ENCODE results near the gene PPP4R1.

The PPP4R1 gene

DNA sequence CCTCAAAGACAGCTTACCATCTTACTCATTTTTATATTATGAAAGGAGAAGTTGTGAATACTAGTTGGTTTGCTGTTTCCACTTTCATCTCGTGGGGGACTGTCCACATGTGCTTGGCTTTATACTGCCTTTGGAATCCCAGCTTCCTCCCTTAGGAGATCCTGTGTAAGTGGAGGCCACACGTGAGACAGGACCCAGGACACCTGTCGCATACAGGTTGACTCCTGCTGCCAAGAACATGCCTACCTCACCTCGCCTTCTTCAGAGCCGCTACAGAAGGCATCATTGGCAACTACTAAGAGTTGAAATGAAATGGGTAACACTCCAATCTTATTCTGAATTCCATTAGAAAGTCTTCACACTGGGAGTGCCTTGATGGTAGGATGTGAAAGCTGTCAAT is 69.3 kb downstream of the PPP4R1 start:
- no peak for DNase-seq (ENCODE audit: low spot score)

DNA sequence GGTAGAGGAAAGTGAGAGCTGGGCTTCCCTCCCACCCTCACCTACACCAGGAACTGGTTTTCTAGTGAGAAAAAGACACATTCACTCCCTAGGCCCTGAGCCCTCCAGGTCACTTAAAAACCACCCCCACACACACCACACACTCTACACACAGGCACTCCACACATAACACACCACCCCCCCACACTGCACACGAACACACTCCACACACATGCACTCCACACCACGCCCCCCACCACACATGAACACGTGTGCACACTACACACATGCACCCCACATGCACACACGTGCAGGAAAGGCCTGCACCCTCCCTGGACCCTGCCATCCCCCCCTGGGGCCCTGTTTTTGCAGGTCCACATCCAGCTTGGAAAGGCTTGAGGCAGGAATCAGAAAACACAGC is 71.4 kb downstream of the PPP4R1 start:
- DNase-seq (ENCODE audit: low spot score) = no peak

DNA sequence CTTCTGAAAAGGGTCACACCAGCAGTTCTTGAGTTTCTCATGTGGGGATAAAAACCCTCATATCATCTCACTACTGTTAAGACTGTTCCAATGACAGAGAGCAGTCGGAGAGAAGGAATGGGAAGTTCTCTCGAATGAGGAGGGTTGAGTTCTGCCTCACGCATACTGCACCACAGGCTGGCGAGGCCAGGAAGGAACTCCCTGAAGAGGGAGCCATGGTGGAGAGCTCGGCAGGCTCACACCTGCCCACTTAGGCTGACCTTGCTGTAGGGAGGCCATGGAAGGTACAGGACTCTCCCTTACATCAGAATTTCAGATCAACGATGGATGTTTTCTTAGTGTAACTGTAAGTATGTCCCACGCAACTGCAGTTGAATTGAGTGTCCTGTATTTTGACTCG is 74.4 kb downstream of the PPP4R1 start:
- DNase-seq (ENCODE audit: low spot score) = no peak

DNA sequence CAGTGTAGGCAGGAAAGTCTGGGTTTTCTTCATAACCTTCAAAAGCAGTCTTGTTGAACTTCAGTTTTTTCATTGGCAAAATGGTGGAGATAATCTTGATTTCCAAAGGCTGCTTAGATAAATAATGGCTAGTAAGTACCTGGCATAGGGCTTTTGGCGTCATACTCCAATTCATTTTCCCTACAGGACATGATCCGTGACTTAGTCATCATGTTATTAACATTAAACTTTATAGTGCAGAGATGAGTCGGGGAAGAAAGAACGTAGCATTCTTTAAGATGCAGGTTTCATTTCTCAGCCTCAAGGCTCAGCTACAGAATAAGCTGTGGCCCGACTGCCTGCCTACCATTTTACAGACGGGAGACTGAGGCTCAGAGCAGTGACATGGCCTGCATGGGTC is 75.1 kb downstream of the PPP4R1 start:
- DNase-seq (ENCODE audit: low spot score) = no peak

DNA sequence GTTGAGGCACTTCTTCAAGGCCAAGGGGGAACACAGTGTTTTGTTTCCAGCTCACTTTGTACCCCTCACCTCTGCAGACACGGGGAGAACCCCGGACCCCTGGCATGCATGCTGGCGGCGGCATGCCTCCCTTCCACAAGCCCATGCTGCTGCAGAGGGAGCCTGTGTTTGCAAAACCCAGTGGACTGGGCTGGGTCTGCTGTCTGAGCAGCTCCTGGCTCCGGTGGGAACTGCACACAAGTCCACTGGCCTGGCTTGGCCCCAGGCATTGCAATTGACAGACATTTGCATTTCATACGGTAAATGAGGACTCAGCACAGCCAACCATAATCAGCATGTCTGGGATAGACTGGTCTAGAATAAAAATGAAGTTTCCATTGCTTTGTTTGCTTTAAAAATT is 76.7 kb downstream of the PPP4R1 start:
- no peak for DNase-seq (ENCODE audit: low spot score)

DNA sequence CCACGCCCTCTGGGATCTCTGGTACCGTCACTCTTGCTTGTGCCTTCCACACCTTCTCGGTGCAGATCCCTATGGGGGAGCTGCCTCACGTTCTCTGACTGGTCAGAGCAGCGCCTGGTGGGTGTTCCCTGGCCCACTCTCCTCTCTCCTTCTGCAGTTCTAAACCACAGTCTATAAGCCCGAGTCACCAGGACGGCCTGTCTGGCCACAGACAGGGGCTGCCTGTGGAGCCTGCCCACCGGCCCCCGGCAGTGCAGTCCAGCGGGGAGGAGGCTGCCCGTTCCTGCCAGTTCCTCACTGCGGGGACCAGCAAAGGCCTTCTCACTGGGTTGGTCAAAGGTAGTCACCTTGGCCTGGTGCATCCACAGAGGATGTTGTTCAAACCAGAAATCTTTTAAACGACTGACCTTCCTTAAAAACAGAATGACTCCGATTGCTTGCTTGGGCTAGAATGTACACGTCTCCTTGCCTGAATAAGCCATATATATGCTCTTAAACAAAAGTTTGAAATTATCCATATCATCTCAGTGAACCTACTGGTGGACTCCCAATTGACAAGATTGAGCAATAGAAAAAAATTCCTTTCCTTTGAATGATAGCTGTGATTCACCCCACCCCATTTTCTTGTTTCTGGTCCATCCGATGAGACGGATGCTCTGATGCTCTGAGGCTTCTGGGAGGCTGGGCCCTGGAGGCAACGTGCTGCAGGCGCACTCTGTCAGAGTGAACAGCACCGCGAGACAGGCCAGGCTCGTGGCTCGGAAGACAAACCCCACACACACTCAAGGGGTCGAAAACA is 77.8 kb downstream of the PPP4R1 start:
- DNase-seq (ENCODE audit: low spot score) = no peak

DNA sequence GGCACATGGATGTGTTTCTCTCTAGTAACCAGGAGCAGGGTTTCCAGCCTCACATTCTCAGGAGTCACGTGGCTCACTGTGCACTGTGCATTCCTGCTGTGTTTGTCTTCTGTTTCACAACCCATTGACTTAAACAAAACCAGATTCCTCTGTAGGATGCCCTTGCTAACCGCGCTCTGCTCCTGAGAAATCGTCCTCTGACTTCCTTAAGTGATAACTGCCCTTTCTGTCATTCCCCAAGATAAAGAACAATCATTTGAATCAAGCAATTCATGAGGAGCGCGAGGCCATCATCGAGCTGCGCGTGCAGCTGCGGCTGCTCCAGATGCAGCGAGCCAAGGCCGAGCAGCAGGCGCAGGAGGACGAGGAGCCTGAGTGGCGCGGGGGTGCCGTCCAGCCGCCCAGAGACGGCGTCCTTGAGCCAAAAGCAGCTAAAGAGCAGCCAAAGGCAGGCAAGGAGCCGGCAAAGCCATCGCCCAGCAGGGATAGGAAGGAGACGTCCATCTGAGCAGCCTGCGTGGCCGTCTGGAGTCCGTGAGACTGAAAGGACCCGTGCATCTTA is 78.8 kb downstream of the PPP4R1 start:
- DNase-seq (ENCODE audit: low spot score) = peak; percentile 81

DNA sequence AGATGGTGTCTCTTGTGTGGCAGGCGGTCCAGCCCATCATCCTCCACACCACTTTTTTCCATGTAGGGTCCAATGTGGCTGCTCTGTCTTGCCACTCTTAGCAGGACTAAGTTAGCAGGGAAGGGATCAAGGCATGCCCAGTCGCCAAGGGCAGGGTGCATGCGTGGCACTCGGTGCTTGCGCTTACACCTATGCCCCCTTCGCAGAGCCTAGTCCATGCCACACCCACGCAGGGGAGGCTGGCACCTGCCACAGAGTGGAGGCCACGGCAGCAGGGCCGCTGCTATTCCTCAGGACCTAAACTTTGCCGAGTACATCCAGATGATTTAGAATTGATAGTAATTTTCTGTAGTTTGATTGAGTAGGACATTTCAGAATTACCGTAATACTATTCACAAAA is 79.5 kb downstream of the PPP4R1 start:
- DNase-seq (ENCODE audit: low spot score) = no peak

DNA sequence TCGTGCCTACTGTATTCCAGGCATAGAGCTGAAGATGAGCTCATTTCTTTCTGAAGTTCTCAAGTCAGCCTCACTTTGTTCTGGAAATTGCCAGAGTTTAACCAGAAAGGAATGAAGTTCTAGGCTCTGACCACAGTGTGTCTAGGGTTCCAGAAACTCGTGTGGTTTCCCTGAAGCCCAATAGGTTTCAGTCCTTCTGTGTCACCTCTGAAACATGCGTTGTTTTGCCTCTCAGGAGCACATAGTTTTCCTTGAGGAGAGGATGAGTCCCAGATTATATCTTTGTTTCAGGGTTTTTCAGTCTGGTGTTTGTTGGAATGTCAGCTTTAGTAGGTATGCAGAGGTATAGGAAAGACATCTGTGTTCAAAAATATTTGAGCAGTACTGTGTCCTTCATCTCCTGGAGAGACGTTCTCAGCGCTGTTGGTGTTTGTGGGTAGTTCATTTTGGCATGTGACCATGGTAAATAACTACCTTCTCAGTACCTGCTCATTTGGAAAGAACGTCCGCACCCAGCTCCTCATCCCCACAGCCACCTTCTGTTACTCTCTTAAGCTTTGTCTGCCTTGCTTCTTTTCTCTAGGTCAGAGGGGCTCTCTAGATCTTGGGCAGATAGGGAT is 82.5 kb downstream of the PPP4R1 start:
- no peak for DNase-seq (ENCODE audit: low spot score)

DNA sequence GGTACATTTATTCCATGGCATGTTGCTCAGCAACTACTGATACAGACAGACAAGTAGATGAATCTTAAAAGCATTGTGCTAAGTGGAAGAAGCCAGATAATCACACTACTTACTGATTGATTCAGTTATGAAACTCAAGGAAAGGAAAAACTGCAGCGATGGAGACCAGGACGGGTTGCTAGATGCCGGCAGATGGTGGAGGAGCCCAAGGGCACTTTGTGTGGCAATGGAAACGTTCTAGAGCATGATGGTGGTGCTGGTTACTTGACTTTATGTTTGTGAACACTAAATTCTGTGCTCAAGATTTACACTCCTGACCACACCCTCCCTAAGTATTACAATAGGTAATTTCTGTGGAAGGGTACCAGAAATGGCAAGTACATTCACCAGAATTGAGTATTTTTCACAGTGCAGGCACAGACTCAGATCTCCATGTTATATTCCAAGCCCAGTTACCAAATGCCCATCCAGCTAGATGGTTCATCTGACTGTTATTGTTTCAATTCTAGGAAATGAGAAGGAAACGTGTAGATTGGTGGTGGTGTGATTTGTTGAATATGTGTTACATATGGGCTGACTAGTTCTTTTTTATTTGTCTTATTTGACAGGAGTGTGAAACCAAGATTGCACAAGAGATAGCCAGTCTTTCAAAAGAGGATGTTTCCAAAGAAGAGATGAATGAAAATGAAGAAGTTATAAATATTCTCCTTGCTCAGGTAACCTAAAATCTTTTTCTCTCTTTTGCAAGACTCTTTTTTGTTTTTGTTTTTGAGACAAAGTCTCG is 83.9 kb downstream of the PPP4R1 start:
- no peak for DNase-seq (ENCODE audit: low spot score)

DNA sequence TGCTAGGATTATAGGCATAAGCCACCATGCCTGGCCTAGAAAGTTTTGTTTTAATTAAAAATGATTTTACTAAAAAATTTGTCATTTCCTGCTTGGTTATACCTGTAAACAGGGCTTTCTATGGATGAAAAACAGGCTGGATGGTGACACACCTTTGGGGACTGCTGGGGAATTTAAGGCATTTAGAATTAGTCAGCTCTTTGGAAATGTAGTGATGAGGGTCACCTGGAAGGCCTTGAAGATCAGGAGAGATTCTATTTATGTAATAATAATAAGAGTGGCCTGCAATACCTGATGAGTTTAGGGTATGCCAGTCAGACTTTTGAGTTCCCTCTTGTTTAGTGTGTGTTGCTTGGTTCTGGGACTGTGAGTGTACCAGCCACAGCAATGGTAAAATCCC is 87.9 kb downstream of the PPP4R1 start:
- DNase-seq (ENCODE audit: low spot score) = no peak

DNA sequence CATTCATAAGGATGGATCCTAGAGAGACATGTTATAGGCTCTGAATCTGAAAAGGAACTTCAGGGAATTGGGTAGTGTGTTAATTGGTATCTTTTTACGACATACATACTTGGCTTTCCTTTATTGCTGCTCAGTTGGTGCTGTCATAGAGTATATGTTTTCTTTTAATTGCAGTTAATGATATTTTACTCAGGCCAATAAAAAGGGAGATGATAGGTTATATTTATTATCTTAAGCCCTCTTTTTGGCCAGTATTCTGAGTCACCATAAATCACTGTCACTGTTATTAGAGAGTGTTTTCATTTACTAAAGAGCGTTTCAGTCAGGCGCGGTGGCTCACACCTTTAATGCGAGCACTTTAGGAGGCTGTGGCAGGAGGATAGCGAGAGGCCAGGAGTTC is 91.4 kb downstream of the PPP4R1 start:
- no peak for DNase-seq (ENCODE audit: low spot score)

DNA sequence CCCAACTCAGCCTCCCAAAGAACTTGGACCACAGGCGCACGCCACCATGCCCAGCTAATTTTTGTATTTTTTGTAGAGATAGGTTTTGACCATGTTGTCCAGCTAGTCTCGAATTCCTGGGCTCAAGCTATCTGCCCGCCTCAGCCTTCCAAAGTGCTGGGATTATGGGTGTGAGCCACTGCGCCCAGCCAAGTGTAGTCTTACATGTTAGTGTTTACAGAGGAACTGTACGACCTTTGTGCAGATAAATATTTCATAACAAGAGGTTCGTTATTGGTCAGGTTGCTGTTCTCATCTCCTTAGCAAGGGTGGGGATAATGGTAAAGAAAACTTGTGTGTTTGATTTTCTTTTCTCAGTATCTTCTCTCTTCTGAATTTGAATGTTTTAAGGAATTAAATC is 92.6 kb downstream of the PPP4R1 start:
- DNase-seq (ENCODE audit: low spot score) = no peak

DNA sequence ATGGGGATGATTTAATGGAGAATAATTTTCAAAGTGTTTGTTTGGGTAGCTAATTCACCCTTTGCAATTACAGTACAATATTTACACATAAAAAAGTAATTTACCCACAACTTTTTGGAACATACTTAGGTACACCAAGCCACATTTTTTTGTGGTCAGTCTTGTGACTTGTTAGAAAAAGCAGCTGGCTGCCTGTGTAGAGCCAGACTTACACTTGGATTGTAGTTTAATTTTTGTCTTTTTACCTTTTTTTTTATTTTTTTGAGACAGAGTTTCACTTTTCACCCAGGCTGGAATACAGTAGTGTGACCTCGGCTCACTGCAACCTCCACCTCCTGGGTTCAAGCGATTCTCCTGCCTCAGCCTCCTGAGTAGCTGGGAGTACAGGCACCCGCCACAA is 93.7 kb downstream of the PPP4R1 start:
- no peak for DNase-seq (ENCODE audit: low spot score)

DNA sequence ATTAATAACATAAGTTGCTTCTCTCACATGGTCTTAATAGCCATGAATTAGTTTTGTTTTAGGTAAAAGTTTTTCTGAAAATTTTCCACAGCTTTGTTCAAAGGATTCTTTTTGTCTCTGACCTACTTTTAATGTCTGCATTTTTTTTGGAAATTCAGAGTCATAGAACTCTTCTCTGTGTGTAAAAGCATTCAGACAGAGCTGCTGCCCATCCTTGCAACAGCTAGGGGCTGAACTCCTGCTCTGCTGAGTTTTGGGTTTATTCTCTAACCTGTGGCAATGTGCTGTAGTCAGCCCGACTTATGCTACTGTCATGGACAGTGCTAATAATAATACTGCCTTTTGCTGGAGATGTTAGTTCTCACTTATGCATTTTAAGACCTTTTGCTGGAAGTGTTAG is 95.0 kb downstream of the PPP4R1 start:
- DNase-seq (ENCODE audit: low spot score) = no peak

DNA sequence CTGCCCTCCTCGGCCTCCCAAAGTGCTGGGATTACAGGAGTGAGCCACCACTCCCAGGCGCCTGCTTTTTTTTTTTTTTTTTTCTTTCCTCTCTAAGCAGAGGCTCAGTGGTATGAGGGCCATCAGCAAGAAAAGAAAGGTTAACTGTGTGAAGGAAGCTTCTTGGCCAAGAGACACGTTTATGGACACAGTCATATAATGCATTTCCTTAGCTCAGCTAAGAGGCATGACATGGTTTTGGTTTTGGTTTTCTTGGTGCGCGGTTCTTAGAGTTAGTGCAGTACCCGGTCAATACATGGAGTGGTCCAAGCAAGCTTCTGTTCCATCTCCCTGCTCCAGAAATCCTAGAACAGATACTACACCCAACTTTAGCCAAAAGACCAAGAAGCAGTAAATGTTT is 96.5 kb downstream of the PPP4R1 start:
- DNase-seq (ENCODE audit: low spot score) = no peak

DNA sequence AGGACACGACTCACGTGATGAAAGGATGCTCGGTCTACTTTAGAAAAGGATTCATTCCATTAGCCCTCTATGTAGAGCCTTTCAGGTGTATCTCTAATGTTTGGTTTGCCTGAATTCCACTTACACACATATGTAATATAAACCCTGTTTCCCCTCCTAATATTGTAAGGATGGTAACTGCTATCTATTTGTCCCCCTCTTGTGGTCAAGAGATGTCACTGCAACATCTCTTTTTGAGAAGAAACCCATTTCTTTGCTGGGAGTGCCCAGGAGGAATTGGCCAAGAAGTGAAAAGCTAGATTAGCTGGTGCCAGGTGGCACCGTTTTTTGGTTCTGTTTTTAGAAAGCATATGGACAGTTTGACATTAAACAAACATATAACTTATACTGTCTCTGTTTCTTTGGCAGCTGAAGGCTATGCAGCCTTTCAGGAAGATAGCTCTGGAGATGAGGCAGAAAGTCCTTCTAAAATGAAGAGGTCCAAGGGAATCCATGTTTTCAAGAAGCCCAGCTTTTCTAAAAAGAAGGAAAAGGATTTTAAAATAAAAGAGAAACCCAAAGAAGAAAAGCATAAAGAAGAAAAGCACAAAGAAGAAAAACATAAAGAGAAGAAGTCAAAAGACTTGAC is 97.8 kb downstream of the PPP4R1 start:
- DNase-seq (ENCODE audit: low spot score) = no peak

DNA sequence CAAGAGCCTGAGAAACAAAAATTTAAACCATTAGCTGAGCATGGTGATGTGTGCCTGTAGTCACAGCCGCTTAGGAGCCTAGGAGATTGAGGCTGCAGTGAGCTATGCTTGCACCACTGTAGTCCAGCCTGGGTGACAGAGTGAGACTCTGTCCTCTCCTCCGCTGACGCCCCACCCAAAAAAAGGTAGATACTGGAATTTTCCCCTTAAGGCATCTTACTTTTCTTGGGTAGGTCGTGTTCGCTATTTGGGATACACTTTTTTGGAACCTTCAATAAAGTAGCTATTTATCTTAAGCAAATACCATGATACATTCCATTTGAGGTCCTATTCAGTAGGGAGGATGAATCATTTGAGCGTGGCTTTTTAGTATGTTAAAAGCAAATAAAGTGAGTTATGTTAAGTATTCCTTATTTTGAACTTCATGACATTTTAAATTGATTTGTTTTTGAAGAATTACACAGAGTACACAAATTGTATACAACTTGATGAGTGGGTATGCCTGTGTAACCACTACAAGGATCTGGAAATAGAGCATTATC is 100.3 kb downstream of the PPP4R1 start:
- DNase-seq (ENCODE audit: low spot score) = no peak

DNA sequence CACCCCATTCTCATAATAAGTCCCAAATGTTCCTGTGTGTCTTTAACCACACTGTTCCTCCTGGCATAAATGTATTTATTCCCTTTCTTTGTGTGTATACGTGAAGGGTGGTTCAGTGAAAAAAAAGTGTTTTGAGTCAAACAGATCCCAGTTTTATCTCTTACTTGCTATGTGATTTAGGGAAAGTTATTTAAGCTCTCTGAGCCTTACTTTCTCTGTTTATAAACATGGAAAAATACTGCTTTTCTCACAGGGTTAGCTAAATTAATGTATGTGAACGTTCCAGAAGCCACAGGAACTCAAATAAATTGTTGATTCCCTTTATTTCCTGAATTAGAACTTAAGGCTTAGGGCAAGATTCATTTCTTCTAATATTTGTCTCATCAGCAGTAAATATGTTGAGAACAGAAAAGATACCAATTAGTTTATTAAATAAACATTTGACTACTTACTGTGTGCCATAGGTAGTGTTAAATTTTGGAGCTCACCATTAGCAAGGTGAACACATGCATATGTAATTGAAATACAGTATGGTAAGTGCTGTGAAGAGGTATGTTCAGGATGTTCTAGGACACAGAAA is 105.8 kb downstream of the PPP4R1 start:
- no peak for DNase-seq (ENCODE audit: low spot score)

DNA sequence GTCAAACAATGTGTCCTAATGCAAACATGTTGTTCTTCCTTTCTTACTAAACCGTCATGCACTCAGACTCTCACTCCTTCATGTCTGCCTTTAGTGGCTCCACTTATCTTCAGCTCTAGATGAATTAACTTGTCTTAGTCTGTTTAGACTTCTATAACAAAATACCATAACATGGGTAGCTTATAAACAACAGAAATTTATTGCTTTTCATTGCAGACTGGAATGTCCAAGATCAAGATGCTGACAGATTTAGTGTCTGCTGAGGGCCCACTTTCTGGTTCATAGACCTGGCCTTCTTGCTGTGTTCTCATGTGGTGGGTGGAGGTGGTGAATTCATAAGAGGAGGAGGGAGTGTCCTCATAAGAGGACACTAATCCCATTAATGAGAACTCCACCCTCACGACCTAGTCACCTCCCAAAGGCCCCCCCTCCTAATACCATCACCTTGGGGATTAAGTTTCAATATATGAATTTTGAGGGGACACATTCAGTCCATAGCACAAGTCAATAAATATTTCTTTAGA is 106.7 kb downstream of the PPP4R1 start:
- DNase-seq (ENCODE audit: low spot score) = no peak

DNA sequence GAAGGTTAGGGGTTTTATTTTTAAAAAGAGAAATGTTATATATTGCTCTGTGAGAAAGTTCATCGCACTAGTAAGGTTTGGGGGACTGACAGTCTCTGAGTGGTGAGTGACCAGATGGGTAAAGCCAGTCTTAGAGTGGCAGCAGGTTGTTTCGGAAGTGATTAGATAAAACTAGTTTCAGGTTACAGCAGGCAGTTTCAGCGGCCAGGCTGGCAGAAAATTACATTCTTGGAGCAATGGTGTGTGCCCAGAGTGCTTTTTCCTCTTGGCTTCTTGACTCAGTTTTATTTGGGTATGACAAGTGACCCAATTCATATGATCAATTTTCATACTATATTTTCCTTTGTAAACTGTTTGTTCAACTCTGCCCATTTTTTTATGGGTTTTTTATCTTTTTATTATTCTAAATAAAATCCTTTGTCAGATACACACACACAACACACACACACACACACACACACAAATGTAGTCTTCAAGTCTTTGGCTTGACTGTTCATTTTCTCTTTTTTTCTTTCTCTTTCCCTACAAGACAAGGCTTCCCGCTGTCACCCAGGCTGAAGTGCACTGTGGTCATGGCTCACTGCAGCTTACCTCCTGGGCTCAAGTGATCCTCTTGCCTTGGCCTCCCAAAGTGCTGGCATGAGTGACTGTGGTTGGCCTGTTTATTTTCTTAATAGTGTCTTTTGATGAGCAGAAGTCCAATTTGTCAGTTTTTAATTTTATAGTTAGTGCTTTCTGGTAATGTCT is 108.1 kb downstream of the PPP4R1 start:
- DNase-seq (ENCODE audit: low spot score) = no peak
